ENCODE measurements around the gene CPEB4. TPM values are rescaled to one million over a fixed set of nuclear protein-coding genes. Genes with fewer than 3 reads are reported as not detected.

The CPEB4 gene
- total and polyA plus RNA-seq, 9 of the 15 experiments (the other 6 are each of a cell fraction or from before 2014, with no cell fraction given), result 7.4 to 21.3 (median 12.4) TPM

- TF ChIP-seq CLOCK (CRISPR knock-in tag; IDR thresholded peaks at IDR 0.05; ENCODE audit: borderline replicate concordance), result no peak
- TF ChIP-seq NFRKB (IDR thresholded peaks at IDR 0.05; ENCODE audit: low read depth), result peak; percentile 93
- TF ChIP-seq MAFK (IDR thresholded peaks at IDR 0.05; ENCODE audit: low read length), result peak; percentile 62
- no peak for TF ChIP-seq RFX5 (IDR thresholded peaks at IDR 0.05; ENCODE audit: low read depth, low read length)
- no peak for TF ChIP-seq ZNF133 (CRISPR knock-in tag; IDR thresholded peaks at IDR 0.05)
- TF ChIP-seq ZNF146 (CRISPR knock-in tag; IDR thresholded peaks at IDR 0.05; ENCODE audit: unreplicated experiment), result no peak
- peak; percentile 87 for TF ChIP-seq SOX6 (IDR thresholded peaks at IDR 0.05)
- TF ChIP-seq ZNF347 (CRISPR knock-in tag; IDR thresholded peaks at IDR 0.05; ENCODE audit: low read depth), result no peak
- 0 out of 2 replicates have a peak, but pooled peaks have one; percentile 24 for TF ChIP-seq SNAPC5 (CRISPR knock-in tag; IDR thresholded peaks at IDR 0.05)
- TF ChIP-seq RBM25 (IDR thresholded peaks at IDR 0.05; ENCODE audit: low read depth, low read length, severe bottlenecking), result no peak
- TF ChIP-seq SNIP1 (IDR thresholded peaks at IDR 0.05; ENCODE audit: low read depth), result no peak
- peak in 1 of 2 experiments; percentile 86; a peak in 2 of 4 replicates for TF ChIP-seq HDAC1 (IDR thresholded peaks at IDR 0.05)
- no peak for TF ChIP-seq U2AF1 (optimal IDR thresholded peaks at IDR 0.05; ENCODE audit: low read depth, low read length)
- TF ChIP-seq CBX3 (IDR thresholded peaks at IDR 0.05; ENCODE audit: borderline replicate concordance in 1 of 2, low read length in 2 of 2), result no peak; a peak in 1 of 3 replicates
- no peak for TF ChIP-seq E2F5 (CRISPR knock-in tag; IDR thresholded peaks at IDR 0.05)
- no peak for TF ChIP-seq ZNF121 (CRISPR knock-in tag; conservative IDR thresholded peaks at IDR 0.05)
- TF ChIP-seq HOXB6 (CRISPR knock-in tag; IDR thresholded peaks at IDR 0.05; ENCODE audit: borderline replicate concordance), result no peak
- TF ChIP-seq MYNN (IDR thresholded peaks at IDR 0.05), result peak; percentile 69; the same call in 1 of the 2 replicates
- TF ChIP-seq MYNN (CRISPR knock-in tag; IDR thresholded peaks at IDR 0.05), result no peak
- TF ChIP-seq PHF21A (IDR thresholded peaks at IDR 0.05; ENCODE audit: borderline replicate concordance, low read depth), result no peak
- TF ChIP-seq ZNF79 (CRISPR knock-in tag; IDR thresholded peaks at IDR 0.05; ENCODE audit: low read depth), result 0 out of 2 replicates have a peak, but pooled peaks have one; percentile 8
- no peak for TF ChIP-seq HDAC8 (tag; IDR thresholded peaks at IDR 0.05)
- TF ChIP-seq FOXJ3 (CRISPR knock-in tag; IDR thresholded peaks at IDR 0.05), result no peak
- TF ChIP-seq HMBOX1 (IDR thresholded peaks at IDR 0.05), result no peak
- TF ChIP-seq GATA2 (CRISPR knock-in tag; IDR thresholded peaks at IDR 0.05), result peak; percentile 81
- TF ChIP-seq ILF3 (IDR thresholded peaks at IDR 0.05; ENCODE audit: borderline replicate concordance), result no peak
- no peak for TF ChIP-seq HDAC6 (IDR thresholded peaks at IDR 0.05; ENCODE audit: low read depth, low read length)
Observed at GRCh38 chr5:173853370-173854131, 34.6 kb upstream of the CPEB4 start (continued).
